GM12891 (cell line): ENCODE data around the gene STIL.
A peak's percentile ranks its signal among the peaks of the same experiment; 100 is the strongest.
"Not testable (repeated sequence)": the region's sequence is repeated elsewhere in the genome, so short reads cannot be mapped to it uniquely, and the experiment has no call there.

Experiments
- DNase-seq: peaks from one replicate; pipeline ENCODE4 v3.0.0; 2011; ENCODE audit warnings: low spot score; ENCODE audit not compliant: insufficient read length
- FAIRE-seq: peaks from 2 replicates; lab custom pipeline; 2011; peaks lifted over from hg19 to GRCh38; lab: Jason Lieb, UNC
- PAX5 ChIP-seq: IDR thresholded peaks from 2 replicates; pipeline ENCODE4 v1.6.1; 2011; ENCODE audit warnings: low read length, moderate library complexity, mild to moderate bottlenecking; ENCODE audit not compliant: insufficient read depth, severe bottlenecking
- POLR2A ChIP-seq: IDR thresholded peaks from 2 replicates; pipeline ENCODE4 v1.6.1; 2011; ENCODE audit warnings: low read depth, low read length, control low read depth
- POLR2AphosphoS5 ChIP-seq: IDR thresholded peaks from 2 replicates; pipeline ENCODE4 v1.6.1; 2011; ENCODE audit warnings: low read depth, low read length, control low read depth
- POU2F2 ChIP-seq: IDR thresholded peaks from 2 replicates; pipeline ENCODE4 v1.6.1; 2011; ENCODE audit warnings: low read depth, mild to moderate bottlenecking, control low read depth, low read length, moderate library complexity
- SPI1 ChIP-seq: IDR thresholded peaks from 2 replicates; pipeline ENCODE4 v1.6.1; 2011; ENCODE audit warnings: low read depth, low read length, control low read depth
- TAF1 ChIP-seq: IDR thresholded peaks from 2 replicates; pipeline ENCODE4 v1.6.1; 2011; ENCODE audit warnings: low read depth, low read length, control low read depth

STIL gene

DNA sequence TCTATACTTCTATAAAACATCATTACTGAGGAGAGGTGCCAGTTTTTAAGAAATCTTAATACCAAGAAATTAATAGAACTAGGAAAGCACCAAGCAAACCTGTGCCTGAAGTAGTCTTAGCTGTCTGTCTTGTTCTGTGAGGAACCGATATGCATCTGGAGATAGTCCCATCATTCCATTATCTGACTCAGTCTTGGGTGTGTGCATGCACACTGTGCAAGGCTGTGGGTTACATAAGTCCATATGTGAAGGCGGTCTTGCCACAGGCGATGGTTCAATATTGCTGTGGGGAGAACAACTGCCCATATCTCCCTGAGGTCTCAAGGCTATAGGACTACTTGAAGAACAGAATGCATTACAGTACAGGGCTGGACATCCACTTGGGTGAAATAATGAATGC is 33.8 kb downstream of the STIL start:
- FAIRE-seq (peak; percentile 62), DNase-seq (no peak)
- no peak for TF ChIP-seq PAX5
- TF ChIP-seq POLR2AphosphoS5: no peak

DNA sequence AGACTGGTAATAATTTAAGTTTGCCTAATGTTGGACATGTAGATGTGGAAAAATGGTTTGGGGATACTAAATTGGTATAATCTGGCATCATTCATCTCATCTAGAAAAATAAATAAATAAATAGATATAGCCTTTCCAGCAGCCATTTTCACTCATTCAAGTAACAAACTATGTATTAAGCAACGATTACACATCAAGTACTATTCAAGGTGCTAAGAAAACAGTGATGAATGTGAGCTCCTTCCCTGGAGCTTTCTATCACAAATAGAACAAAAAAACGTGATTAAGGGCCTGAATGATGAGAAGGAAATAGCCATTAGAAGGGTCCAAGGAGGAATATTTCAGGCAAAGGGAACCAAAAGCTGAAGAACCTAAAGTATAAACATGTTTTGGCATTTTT is 37.1 kb downstream of the STIL start:
- TF ChIP-seq TAF1 (no peak), POLR2A (no peak), PAX5 (no peak), POLR2AphosphoS5 (no peak), POU2F2 (no peak), SPI1 (no peak)
- FAIRE-seq: no peak
- no peak for DNase-seq

DNA sequence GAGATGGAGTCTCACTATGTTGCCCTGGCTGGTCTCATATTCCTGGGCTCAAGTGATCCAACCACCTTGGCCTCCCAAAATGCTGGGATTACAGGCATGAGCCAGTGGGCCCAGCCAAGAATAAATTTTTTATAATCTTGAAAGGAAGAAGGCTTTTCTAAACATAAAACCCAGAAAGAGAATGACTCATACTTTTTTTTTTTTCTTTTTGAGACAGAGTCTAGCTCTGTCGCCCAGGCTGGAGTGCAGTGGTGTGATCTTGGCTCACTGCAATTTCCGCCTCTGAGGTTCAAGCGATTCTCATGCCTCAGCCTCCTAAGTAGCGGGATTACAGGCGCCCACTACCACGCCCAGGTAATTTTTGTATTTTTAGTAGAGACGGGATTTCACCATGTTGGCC is 38.1 kb downstream of the STIL start:
- DNase-seq, FAIRE-seq: not testable (repeated sequence)

DNA sequence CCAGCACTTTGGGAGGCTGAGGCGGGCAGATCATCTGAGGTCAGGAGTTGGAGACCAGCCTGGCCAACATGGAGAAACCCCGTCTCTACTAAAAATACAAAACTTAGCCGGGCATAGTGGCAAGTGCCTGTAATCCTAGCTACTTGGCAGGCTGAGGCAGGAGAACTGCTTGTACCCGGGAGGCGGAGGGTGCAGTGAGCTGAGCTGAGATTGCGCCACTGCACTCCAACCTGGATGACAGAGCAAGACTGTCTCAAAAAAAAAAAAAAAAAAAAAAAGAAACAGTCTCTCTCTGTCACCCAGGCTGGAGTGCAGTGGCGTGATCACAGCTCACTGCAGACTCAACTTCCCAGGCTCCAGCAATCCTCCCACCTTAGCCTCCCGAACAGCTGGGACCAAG is 48.4 kb downstream of the STIL start:
- not testable (repeated sequence) for FAIRE-seq, DNase-seq

DNA sequence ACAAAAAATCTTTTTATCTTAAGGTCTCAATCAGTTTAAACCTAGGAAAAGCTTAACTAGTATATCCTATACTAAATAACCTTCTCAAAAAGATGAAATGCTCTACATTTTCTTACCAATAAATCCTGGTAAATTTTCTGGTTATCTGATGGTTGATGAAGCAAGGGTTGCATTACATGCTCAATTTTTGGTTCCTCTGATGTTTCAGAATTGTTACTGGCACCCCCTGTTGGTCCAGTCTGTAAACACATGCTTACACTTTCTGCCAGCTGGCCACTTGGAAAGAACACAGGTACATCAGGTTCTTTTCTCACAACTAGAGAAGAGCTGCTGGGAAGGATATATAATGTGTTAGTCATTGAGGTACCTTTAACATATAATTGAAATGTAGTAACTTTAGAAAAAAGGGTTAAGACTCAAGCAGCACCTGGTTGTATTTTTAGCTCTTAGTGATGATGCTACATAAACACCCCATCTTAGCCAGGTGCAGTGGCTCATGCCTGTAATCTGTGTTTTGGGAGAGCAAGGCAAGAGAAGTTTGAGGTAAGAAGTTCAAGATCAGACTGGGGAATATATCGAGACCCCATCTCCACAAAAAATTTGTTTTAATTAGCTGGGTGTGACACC is 51.0 kb downstream of the STIL start:
- no peak for TF ChIP-seq POLR2A
- TF ChIP-seq POU2F2: no peak
- TF ChIP-seq SPI1: no peak
- FAIRE-seq (peak; percentile 71), DNase-seq (no peak)

DNA sequence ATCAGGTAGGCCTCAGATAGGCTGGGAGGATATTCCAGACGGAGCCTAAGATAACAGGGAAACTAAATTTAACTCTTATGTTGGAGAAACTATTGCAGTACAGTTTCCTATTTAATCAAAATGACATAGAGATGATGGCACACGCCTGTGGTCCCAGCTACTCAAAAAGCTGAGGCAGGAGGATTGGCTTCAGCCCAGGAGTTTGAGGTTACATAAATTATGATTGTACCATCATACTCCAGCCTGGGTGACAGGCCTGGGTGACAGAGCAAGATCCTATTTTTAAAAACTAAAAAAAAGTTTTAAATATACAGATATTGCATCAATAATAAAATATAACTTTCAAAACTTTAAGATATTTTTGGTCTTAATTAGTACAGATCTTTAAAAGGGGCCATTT is 56.7 kb downstream of the STIL start:
- TF ChIP-seq POLR2AphosphoS5 (no peak), POLR2A (no peak)
- FAIRE-seq (no peak), DNase-seq (no peak)

DNA sequence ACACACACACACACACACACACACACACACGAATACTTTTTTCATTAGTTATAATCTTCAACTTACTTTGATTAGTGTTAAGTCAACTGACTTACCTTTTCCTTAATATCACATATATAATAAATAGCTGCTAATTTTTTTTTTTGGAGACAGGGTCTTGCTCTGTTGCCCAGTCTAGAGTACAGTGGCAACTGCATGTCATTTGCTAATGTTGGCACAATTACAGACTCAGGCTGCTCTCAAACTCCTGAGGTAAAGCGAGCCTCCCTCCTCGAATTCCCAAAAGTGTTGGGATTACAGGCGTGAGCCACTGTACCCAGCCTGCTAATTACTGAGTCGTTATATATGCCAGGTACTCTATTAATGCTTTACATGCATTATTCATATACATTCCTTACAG is 61.2 kb downstream of the STIL start:
- TF ChIP-seq POLR2AphosphoS5 (no peak), POU2F2 (no peak)
- FAIRE-seq (no peak), DNase-seq (no peak)

DNA sequence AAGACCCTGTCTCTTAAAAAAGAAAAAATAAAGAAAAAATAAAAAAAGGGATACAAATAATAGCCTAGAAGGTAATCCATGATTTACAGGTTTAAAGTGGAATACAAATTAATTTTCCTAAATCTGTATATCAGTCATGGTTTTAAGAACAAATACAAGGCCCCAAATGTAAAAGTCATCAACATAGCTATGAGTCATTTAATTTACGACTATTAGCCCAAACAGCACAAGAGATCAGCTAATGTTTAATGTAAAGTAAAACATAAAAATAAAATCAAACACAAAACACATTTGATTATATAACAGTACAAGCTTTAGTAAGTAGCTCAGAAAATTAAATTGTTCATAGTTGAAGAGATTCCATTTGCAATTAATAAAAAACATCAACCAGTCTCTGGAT is 61.6 kb downstream of the STIL start:
- TF ChIP-seq POLR2AphosphoS5: no peak
- no peak for TF ChIP-seq POU2F2
- no peak for TF ChIP-seq TAF1
- no peak for TF ChIP-seq SPI1
- no peak for TF ChIP-seq POLR2A
- TF ChIP-seq PAX5: no peak
- DNase-seq: no peak
- no peak for FAIRE-seq

DNA sequence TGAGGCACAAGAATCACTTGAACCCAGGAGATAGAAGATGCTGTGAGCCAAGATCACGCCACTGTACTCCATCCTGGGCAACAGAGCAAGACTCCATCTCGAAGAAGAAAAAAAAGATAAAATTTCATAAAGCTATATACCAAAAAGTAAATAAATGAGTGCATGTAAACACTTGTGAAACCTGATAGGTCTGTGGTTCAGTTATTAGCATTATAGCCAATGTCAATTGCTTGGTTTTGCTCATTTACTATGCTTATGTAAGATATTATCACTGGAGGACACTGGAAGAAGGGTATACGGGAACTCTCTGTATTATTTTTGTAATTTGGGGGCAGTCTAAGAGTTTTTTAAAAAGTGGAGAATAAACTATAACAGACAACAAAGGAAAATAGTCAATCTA is 64.2 kb downstream of the STIL start:
- DNase-seq (no peak), FAIRE-seq (no peak)
- no peak for TF ChIP-seq PAX5
- no peak for TF ChIP-seq POU2F2
- TF ChIP-seq POLR2AphosphoS5: no peak
- TF ChIP-seq SPI1: no peak
- no peak for TF ChIP-seq POLR2A
- TF ChIP-seq TAF1: no peak

DNA sequence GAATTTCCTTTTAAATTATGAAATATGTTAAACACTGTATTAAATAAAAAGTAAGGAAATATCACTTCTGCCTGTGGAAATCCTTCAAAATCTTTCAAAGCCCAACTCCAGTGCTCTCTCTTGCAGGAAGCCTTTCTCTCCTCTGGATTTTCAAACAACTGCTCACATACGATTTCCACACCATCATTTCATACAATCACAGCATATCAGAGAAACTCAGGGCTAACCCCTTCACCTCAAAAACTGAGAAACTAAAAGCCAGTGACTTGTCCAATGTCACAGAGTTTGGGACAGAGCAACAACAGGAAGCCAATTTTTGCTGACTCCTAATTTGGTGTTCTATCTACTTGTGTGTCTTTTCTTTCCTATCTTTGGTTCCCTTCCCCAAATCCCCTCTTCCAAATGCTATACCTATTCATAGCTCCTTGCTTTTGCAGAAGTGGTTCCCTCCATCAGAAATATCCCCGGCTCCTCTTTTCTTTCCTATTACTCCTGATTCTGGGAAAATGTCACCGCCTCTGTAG is 69.5 kb downstream of the STIL start:
- TF ChIP-seq SPI1 (no peak), TAF1 (no peak), POU2F2 (no peak)
- DNase-seq (no peak), FAIRE-seq (no peak)

DNA sequence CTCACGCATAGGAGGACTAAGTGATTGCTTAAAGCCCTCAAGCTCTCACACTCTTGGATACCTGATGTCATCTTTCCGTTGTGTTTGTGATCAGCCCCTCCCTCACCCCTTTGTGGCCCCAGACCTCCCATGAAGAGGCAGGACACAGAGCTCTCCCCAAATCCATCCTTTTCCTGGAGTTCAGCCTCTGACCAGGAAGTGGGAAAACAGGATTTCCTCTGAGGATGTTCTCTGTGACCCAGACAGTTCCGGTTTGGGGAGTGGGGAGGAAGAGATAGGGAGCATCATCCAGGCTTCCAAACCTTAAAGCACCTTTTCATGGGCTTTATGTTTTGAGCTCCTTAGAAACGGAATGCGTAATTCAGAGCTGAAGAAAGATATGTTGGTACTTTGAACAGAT is 70.0 kb downstream of the STIL start:
- DNase-seq (no peak), FAIRE-seq (no peak)
- TF ChIP-seq POLR2AphosphoS5 (no peak), POLR2A (no peak), TAF1 (no peak), PAX5 (no peak), POU2F2 (no peak), SPI1 (no peak)

DNA sequence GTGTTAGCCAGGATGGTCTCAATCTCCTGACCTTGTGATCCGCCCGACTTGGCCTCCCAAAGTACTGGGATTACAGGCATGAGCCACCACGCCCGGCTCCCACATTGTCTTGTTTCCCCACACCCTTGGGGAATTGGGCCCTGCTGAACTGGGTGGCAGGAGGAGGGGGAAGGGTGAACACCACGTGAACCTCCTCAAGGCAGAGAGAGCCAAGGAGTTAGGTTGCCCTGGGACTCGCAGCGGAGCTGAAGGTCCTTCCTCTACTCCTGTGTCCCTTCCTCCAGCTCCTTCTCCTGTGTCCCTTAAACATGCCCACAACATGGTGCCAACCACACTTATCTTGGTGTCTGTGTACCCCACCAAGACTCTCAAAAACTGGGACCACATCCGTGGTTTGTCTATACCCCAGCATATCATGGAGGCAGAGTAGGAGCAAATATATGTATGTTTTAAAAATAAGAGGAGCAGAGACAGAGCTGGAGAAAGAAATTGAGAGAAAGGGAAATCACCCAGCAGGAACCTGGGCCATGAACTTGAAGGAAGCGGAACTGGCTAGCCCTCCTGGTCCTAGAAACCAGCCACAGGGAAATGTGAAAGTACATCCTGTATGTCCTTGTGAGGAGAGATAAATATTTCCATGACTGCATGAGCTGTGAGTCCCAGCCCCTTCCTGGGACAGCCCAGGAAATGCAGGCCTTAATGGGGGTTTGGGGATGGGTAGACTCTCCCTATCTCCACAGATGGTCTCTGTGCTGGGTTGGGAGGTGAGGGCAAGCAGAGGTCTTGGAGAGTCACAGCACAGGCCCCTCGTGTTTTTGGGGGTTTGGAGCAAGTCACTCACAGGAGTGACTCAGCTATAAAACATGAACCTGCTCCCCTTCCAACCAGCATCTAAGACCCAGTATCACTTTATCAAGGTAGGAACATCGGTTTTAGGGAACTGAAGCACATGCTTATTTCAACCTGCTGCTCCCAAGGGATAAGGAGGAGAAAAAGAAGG is 72.5 kb downstream of the STIL start:
- no peak for FAIRE-seq
- TF ChIP-seq PAX5: no peak
- TF ChIP-seq POLR2AphosphoS5: no peak
- TF ChIP-seq TAF1: no peak
- TF ChIP-seq POLR2A: no peak
- TF ChIP-seq SPI1: no peak
- no peak for TF ChIP-seq POU2F2
- DNase-seq: no peak
